IPS-NIHi7 (cell line): ENCODE measurements around the gene PRR5.
"Not testable (repeated sequence)": the region's sequence is repeated elsewhere in the genome, so short reads cannot be mapped to it uniquely, and the experiment has no call there.

Source experiments
- DNase-seq: peaks from one replicate; pipeline ENCODE4 v3.0.0; 2012; ENCODE audit warnings: mixed read lengths; ENCODE audit errors: extremely low spot score

Gene PRR5

GRCh38 chr22:44701824-44702478 lies at the start of gene PRR5:
Gene PRR5 (plus strand): TSS chr22:44702204. CDS start chr22:44702475, 271 bp downstream.
- peak; percentile 82 for DNase-seq

- not testable (repeated sequence) for DNase-seq
These were observed 49.1 kb upstream of the PRR5 start for GRCh38 chr22:44652866-44653265.

- DNase-seq = no peak
These were observed 43.6 kb upstream of the PRR5 start for GRCh38 chr22:44658311-44658953.

- no peak for DNase-seq
These were observed 42.9 kb upstream of the PRR5 start for GRCh38 chr22:44659140-44659539.

GRCh38 chr22:44660051-44660830 lies 41.8 kb upstream of the PRR5 start:
- DNase-seq = no peak

GRCh38 chr22:44661070-44661469 lies 40.9 kb upstream of the PRR5 start:
- DNase-seq = peak; percentile 53

- DNase-seq = no peak
These were observed 40.1 kb upstream of the PRR5 start for GRCh38 chr22:44661659-44662569.

- no peak for DNase-seq
These were observed 38.6 kb upstream of the PRR5 start for GRCh38 chr22:44663256-44663999.

GRCh38 chr22:44664149-44664548 lies 37.9 kb upstream of the PRR5 start:
- no peak for DNase-seq

GRCh38 chr22:44665115-44665514 lies 36.9 kb upstream of the PRR5 start:
- no peak for DNase-seq

GRCh38 chr22:44666207-44666585 lies 35.8 kb upstream of the PRR5 start:
- DNase-seq = no peak

GRCh38 chr22:44667276-44667675 lies 34.7 kb upstream of the PRR5 start:
- no peak for DNase-seq

GRCh38 chr22:44667829-44668189 lies 34.2 kb upstream of the PRR5 start:
- DNase-seq = no peak

- peak; percentile 70 for DNase-seq
These were observed 33.7 kb upstream of the PRR5 start for GRCh38 chr22:44668190-44668885.

- no peak for DNase-seq
These were observed 33.0 kb upstream of the PRR5 start for GRCh38 chr22:44668886-44669521.

- peak; percentile 71 for DNase-seq
These were observed 32.4 kb upstream of the PRR5 start for GRCh38 chr22:44669561-44669976.

- DNase-seq = no peak
These were observed 31.6 kb upstream of the PRR5 start for GRCh38 chr22:44670220-44670988.

GRCh38 chr22:44671742-44672141 lies 30.3 kb upstream of the PRR5 start:
- DNase-seq = no peak

- DNase-seq = no peak
These were observed 29.4 kb upstream of the PRR5 start for GRCh38 chr22:44672632-44673031.
